ENCODE measurements around the gene CYTH1.

Gene CYTH1

GRCh38 chr17:78665952-78666920 lies 115.8 kb downstream of the CYTH1 start:
- no peak for DNase-seq

- no peak for DNase-seq
Measured at GRCh38 chr17:78665387-78665951, 116.6 kb downstream of the CYTH1 start.

- no peak for DNase-seq
Measured at GRCh38 chr17:78664476-78665386, 117.3 kb downstream of the CYTH1 start.

GRCh38 chr17:78661093-78661770 lies 120.8 kb downstream of the CYTH1 start:
- no peak for DNase-seq

GRCh38 chr17:78659546-78659945 lies 122.5 kb downstream of the CYTH1 start:
- no peak for DNase-seq

- DNase-seq = no peak
Measured at GRCh38 chr17:78658281-78658785, 123.7 kb downstream of the CYTH1 start.

GRCh38 chr17:78655251-78655940 lies 126.7 kb downstream of the CYTH1 start:
- no peak for DNase-seq

- no peak for DNase-seq
Measured at GRCh38 chr17:78654325-78654724, 127.7 kb downstream of the CYTH1 start.

GRCh38 chr17:78653382-78653781 lies 128.7 kb downstream of the CYTH1 start:
- no peak for DNase-seq

GRCh38 chr17:78652913-78653312 lies 129.2 kb downstream of the CYTH1 start:
- no peak for DNase-seq

- DNase-seq = no peak
Measured at GRCh38 chr17:78652024-78652423, 130.0 kb downstream of the CYTH1 start.

GRCh38 chr17:78651554-78651953 lies 130.5 kb downstream of the CYTH1 start:
- DNase-seq = no peak

- no peak for DNase-seq
Measured at GRCh38 chr17:78650093-78650715, 131.9 kb downstream of the CYTH1 start.

GRCh38 chr17:78648293-78648692 lies 133.8 kb downstream of the CYTH1 start:
- DNase-seq = no peak

GRCh38 chr17:78647032-78647431 lies 135.0 kb downstream of the CYTH1 start:
- no peak for DNase-seq

GRCh38 chr17:78645421-78646295 lies 136.4 kb downstream of the CYTH1 start:
- peak; percentile 51 for DNase-seq

- no peak for DNase-seq
Measured at GRCh38 chr17:78644931-78645351, 137.1 kb downstream of the CYTH1 start.

- no peak for DNase-seq
Measured at GRCh38 chr17:78644224-78644623, 137.8 kb downstream of the CYTH1 start.

GRCh38 chr17:78643326-78643725 lies 138.7 kb downstream of the CYTH1 start:
- DNase-seq = no peak

- no peak for DNase-seq
Measured at GRCh38 chr17:78642707-78643106, 139.4 kb downstream of the CYTH1 start.
